Stimulated activated CD8-positive, alpha-beta memory T cell treated with anti-CD3 and anti-CD28 coated beads, Interleukin-15, amount 100 ng/mL, for 48 hours (primary cell): ENCODE data around the gene H19.

Experiments used
- DNase-seq, 2 donors: peaks; one replicate each; pipeline ENCODE4 v3.0.0-alpha.2; 2020; ENCODE audit warnings: low read depth in 2 of 2

H19 gene

DNA sequence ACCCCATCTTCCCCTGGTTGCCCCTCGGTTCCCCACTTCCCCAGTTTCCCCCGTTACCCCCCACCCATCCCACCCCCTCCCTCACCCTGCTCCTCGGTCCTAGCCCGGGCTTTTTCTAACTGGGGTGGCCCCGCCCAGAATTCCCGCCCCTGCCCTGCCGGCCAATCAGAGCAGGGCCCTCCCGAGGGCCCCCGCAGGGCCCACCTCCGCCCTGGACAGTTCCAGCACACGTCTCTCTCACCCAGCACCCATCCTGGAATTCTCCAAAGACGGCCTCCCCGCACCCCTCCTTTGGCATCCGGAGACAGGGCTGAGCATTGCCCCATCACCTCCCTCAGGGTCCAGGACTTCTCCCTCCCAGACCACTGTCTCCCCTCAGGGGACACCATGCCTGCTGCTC lies at the start of gene H19:
H19 (minus strand) TSS at position 88 of the 400 bp plus-strand sequence.
- no peak for DNase-seq

DNA sequence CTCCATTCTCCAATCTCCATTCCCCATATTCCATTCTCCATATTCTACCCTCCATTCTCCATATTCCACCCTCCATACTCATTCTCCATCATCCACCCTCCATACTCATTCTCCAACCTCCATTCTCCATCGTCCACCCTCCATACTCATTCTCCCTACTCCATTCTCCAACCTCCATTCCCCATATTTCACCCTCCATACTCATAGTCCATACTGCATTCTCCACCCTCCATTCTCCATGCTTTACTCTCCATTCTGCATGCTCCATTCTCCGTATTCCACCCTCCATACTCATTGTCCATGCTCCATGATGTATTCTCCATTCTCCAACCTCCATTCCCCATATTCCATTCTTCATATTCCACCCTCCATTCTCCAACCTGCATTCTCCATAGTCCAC lies 44.3 kb upstream of the H19 start:
- DNase-seq: no peak

DNA sequence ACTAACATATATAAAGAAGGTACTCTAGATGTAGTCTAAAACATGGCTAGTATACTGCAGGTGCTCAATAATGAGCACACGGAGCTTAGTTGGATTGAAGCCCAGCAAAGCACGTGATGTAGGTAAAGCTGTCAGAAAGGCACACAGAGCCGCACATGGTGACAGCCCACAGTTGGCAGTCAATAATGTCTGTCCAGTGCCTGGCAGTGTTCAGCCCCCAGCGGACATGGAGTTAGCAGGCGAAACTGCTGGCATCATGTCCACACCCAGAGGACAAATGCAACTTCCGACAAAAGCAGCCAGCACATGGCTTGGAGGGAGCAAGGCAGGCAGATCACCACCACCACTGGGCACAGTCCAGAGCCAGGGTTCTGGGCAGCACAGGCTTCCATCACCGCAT lies 43.5 kb upstream of the H19 start:
- no peak for DNase-seq

DNA sequence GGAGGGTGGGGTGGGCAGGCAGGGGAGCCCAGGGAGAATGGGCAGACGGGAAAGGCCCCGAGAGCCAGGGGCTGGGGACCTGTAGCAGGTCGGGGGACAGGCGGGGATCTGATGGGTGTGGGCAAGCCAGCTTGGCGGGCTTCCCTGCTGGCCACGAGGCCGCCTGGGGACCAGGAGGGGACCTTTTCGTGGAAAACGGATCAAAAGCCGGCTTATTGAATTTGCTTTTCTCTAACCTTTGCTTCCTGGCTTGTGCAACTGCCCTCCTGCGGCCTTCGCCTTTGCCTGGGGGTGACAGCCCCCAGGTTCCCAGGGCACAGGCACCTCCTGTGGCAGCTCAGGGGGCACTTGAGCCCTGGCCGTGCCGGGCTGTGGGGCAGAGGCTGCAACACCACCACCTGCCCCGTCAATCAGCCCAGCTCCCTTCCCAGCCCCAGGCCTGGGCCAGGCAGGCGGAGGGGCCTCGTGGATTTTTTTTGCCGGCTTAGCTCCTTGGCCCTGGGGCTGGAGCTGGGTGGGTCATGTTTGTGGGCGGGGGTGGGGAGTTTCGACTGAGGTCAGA lies 41.6 kb upstream of the H19 start:
- no peak for DNase-seq

DNA sequence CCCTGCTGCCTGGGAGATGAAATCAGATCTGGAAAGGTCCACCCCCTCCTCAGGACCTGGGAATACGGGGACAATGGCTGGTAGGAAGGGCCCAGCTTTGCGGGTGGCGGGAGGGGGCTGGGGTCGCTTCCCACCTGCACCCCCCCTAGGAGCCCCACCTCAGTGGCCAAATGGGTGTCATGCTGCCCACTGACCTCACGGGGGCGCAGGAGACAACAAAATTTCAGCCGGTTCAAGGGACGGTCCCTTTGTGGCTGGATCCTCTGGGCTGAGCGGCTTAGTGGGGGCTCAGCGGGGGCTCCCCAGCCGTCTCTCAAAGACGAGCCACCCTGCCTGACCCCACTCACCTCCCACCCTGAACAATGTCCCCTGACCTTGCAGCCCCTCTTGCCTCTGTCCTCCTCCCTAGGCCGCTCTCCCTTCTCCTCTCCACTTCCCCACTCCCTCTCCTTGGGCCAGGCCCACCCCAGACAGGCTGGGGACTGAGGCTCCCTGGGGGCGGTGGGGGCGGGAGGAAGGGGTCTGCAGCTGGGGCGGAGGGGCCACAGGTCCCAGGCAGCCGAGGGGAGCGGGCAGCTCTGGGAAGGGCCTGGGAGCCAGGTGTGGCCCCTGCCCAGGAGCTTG lies 39.3 kb upstream of the H19 start:
- DNase-seq: no peak

DNA sequence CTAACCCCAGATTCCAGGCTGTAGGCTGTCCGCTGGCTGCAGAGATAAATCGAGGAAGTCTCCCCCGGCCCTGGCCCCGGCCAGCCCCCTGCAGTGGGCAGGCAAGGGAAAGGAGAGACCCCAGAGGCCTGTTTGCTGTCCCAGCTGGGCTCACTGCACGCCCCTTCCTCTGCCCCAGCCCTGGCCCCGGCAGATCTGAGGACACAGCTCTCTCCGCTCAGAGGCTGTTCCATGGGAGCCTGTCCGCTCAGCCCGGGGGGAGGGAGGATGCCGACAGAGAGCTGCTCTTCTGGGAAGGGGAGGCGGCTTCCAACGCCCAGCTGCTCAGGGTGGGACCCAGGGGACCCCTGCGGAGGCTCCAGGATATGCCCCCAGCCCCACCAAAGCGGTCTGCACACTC lies 37.7 kb upstream of the H19 start:
- DNase-seq: no peak

DNA sequence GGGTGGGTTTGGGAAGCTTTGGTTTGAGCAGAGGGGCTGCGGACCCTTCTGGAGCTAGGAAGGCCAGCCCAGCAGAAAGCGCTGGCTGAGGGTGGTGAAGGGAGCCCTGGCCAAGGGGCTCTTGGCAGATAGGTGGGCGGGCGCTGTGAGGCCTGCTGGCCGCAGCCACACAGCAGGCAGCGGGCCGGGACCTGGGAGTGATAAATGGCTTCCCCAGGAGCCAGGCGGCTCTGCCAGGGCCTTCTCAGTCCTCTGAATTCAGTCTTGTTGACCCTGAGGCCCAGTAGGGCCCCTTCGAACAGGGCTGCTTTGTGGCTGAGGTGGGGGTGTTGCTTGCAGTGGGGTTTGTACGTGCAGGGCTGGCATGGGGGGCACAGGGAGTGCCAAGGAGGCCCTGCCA lies 33.4 kb upstream of the H19 start:
- no peak for DNase-seq

DNA sequence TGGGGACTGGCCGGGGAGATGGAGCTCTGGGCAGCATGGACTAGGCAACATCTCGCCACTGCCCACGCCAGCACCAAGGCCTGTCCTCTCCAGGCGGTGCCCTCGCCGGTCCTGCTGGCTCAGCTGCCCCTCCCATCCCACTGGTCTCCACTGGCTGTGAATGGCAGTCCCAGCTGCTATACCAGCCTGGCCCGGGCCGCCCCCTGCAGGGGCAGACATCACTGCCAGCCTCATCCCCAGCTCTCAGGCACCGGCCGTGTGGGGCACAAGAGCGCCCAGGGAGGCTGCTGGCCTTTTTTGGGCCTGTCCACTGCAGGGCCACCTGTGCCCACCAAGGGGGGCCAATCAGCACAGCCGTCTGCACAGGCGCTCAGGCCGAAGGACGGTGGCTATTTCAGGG lies 30.1 kb upstream of the H19 start:
- DNase-seq: no peak

DNA sequence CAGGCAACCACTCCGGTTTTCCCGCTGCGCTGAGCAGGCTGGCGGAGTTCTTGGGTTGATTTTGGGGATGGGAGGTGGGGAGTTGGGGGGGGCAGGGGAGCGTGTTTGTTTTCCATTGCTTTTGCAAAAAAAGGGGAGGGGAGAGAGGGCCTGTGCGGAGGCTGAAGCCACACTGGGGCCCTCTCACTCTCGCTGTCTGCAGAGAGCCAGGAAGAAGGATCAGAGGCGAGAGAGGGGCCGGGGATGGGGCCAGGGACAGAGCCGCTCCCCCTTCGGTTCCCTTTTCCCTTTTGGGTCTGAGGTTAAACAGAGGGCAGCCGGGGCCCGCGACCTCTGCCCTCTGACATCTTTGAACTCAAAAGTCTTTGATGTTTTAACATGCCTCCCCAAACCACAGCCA lies 17.4 kb upstream of the H19 start:
- no peak for DNase-seq

DNA sequence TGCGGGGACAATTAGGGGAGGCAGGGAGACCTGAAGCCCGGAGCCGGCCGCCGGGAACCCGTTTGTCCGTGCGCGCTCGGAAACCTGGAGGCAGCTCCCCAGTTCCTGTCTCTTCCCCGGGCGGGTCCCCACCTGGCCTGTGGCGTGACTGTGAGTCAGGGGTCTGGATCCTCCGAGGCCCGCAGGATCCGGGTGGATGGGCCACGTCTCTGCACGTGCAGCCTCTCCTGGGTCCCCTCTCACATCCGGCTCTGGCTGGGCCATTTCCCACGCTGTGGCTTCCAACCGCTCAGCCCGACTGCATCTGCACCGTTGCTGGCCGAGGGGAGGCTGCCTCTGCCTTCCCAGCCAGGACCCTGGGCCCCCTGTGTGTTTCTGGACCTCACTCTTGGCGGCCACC lies 14.8 kb upstream of the H19 start:
- DNase-seq: no peak

DNA sequence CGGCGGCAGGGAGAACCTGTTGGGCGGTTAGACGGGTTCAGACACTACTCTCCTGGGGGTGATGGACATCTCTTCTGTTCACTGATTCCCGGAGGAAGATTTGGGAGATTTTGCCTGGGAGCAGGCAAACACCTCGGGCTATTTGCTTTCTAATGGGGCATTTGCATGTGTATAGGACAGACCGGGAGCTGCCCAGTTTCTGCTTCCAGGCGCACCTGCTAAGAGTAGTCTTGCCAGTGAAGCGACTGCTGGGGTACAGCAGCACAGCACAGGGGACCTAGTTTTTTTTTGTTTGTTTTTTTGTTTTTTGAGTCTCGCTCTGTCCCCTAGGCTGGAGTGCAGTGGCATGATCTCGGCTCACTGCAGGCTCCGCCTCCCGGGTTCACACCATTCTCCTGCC lies 6.8 kb upstream of the H19 start:
- DNase-seq: no peak

DNA sequence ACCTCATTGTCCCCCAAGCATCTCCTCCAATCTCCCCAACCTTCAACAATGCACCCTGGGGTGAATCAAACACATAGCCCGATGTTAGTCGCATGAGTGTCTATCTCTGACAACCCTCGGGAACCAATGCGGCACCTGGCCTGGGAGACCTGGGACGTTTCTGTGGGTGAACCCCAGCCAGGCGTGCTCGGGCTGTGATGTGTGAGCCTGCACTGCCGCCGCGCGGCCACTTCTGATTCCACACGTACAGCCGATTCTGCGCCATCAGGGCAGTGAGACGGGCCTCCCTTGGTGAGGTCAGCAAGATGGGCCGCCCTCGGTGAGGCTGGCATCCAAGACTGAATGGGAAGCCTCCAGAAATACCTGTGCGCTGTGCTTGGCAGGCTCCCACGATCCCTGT lies 5.2 kb upstream of the H19 start:
- no peak for DNase-seq

DNA sequence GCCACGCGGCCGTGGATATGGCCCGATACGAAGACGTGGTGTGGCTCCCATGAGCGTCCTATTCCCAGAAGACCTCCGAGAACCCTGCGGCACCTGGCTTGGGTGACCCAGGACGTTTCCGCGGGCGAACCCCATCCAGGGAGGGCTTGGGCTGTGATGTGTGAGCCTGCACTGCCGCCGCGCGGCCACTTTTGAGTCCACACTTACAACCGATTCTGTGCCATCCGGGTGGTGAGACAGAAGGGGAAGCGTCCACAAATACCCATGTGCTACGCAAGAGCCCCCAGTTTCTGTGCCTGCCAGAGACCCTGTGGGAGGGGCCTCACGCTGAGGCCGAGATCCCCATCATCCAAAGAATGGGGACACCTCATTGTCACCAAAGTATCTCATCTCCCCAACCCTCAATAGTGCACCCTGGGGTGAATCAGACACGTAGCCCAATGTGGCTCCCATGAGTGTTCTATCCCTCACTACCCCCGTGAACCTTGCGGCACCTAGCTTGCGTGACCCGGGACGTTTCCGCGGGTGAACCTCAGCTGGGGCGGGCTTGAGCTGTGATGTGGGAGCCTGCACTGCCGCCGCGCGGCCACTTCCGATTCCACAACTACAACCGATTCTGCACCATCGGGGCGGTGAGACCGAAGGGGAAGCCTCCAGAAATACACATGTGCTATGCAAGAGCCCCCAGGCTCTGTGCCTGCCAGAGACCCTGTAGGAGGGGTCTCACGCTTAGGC lies 4.6 kb upstream of the H19 start:
- no peak for DNase-seq

DNA sequence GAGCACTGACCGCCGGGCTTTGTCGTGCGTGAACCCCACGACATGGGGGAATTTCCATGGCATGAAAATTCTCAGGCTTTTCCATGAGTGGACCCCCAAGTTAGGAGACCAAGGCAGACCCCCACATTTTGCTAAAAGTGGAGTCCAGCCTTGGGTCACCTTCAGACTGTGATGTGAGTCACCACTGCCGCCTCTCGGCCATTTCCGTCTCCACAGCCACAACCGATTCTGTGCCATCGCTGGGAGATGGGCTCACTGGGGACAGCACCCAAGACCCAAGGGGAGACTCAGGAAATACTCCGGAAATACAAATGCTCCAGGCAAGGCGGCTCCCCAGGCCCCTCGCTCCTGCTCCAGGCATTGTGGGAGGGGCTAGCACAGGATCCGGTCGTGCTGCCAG lies 1.2 kb upstream of the H19 start:
- DNase-seq: no peak

DNA sequence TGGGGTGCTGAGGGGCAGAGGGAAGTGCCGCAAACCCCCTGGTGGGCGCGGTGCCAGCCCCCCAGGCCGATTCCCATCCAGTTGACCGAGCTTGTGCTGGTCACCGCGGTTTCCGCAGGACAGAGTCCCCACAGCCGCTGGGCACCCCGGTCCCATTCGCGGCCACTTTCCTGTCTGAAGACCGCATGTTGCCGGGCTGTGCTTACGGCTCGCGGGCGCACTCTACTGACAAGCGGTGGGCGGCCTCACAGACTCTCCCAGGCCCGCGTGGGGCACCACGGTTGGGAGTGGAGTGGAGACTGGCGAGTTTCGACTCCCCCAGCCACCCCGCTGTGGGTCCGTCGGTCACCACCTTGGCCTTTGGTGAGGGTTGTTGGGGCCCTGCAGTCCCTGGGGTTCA lies 648 bp upstream of the H19 start:
- no peak for DNase-seq

DNA sequence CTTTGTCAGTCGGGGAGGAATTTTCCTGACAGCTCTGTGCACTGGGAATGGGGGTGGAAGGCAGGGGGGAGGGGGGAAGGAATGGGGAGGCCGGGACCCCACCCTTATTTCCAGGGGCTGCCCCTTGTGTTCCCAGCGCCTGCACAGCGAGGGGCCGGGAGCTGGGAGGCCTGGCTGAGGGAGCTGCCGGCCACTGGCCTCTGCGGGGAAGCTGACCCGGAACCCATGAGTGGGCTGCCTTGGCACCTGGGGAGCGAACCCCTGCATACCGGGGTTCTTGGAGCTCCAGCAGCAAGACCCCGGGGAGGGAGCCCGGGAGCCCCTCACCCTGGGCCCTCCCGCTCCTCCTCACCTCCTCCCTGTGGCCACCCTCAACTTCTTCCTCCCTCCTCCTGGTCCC lies 3.5 kb downstream of the H19 start:
- DNase-seq: no peak

DNA sequence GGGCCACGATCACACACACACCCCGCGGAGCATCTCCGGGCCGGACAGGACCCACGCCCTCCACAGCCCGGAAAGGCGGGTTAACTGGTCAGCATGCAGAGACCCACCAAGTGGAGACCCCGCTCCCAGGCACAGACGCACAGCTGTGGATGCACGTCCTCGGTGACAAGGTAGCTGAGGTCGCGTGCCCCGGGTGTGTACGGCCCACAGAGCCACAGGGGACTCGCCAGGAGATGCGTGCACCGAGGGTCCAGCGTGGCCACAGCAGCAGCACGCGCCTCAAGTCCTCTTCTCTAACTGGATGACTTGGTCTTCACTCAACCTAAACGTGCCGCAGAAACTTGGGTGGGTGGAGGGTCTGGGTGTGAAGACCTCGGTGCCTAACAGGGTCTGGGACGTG lies 5.5 kb downstream of the H19 start:
- no peak for DNase-seq

DNA sequence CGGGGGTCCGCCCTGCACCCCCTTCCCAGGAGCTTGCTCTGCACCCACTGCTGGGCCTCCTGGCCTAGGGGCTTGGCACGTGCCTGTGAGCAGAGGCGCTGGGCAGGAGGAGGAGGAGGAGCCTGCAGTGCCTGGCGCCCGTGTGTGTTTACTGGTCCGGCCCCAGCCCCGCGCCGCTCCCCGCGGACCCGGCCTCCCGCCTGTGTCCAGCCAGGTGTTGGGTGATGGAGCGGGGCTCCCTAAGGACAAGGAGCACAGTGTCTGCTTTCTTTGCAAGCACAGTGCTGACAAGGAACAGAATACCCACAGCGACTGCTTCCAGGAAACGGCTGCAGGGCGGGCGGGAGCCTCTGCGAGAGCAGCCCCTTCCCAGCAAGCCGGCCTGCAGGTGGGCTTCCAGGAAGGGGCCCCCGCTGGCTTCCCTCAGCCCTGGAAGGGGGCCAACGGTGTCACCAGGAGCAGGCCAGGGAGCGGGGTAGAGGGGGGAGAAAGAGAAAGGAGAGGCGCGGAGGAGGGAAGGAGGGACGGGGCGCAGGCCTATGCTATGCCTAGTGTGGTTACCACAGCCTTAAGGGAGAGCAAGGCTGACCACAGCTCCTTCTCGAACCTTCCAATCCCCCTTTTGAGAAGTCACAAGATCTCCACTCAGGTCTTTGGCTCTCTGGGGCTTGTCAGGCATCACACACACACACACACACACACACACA lies 6.6 kb downstream of the H19 start:
- no peak for DNase-seq

DNA sequence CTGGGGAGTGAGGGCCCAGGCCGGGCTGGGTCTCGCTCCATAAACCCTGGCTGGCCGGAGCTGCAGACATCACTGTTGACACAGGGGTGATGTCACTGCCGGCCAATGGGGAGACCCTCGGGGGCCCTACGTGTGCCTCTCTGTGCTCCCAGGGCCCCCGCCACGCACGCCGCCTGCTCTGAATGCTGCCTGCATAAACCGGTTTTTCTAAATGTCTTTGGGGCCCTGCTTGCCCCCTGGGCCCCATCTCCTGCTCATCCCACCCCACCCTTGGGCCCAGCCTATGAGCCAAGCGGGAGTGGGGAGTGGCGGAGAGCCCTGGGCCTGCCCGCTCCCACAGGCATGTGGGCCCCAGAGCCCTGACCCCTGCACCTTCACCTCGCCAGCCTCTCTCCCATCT lies 7.7 kb downstream of the H19 start:
- DNase-seq: no peak

DNA sequence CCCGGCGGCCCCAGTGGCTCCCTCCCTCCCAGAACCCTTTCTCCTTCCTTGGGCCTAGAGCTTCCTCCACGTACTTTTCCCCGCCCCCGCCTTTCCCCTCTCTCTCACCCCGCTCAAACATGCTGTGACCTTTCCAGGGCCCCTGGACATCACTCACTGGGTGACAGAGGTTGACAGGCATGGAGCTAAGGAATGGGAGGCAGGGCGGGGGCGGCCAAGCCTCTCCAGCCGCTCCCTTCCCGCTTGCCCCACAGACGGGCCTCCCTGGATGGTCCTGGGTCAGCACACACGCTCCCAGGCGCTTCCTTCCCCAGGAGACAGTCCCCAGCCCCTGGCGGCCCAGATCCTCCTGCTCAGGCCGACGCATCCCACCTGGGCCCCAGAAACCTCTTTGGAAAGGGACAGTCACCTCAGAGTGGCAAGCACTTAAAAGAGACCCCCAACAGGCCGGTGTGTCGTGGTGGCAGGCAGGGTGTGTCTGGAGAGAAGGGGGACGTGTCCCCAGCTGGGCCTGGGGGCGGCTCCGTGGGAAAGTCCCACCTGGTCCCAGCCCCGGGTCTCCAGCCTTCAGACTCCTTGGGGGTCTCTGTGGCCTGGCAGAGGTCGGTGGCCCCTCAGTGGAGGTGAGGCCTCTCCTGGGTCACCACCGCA lies 8.8 kb downstream of the H19 start:
- no peak for DNase-seq

DNA sequence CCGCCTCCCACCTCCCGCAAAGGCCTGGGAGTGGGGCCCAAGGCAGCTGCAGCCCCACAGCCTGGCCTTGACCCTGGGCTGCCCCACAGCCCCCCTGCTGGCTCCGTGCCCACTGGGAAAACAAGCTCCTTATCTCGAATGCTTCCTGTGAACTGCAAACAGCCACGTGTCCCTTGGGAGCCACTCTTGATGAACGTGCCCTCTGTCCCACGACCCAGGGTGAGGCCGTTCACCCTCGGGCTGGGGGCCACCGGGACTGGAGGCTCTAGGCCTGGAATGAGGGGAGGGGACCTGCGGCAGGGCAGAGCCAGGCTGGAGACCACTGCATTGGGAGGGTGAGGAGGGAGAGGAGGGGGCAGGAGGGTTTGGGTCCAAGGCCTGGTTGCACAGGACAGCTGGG lies 9.5 kb downstream of the H19 start:
- no peak for DNase-seq

DNA sequence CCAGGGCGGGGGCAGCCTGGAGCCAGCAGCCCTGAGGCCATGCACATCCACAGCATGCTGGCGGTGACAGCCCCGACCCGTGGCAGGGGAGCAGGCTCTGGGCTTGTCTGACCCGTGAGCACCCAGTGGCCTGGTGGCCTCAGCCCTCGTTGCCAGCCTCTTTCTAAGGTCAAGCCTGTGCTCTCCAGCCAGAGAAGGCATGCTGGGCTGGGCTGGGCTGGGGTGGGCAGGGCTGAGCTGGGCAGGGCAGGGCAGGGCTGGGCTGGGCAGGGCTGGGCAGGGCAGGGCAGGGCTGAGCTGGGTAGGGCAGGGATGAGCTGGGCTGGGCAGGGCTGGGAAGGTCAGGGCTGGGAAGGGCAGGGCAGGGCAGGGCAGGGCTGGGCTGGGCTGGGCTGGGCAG lies 10.6 kb downstream of the H19 start:
- DNase-seq: no peak

DNA sequence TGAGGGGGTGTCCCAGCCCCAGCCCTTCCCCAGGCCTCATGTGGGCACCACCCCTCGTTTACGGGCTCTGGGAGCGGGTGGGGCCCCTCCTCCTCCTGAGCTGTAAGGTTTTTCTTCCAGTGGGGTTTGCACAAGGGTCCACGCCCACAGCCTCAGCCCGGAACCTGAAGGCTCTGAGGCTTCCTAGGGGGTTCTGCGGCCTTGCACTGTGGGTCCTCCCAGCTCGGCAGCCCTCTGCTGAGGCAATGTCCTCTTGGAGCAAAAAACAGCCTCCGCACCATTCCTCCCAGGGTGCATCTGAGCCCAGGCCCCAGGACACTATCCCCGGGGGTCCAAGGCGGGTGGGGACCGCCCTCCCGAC lies 14.1 kb downstream of the H19 start:
- no peak for DNase-seq
